H1 (cell line): Measurements from ENCODE around the gene NLRP3. TPM values are rescaled to one million over a fixed set of nuclear protein-coding genes. Genes with fewer than 3 reads are reported as not detected.
"Not testable (repeated sequence)": the region's sequence is repeated elsewhere in the genome, so short reads cannot be mapped to it uniquely, and the experiment has no call there.

Experiments used
- CTCF ChIA-PET: fragments of 300-600 bp; sonication (Branson Sonifier 250); formaldehyde crosslinking; loops from one replicate; lab custom pipeline; 2021; ENCODE audit not compliant: partially characterized antibody; lab: Charles Lee
- POLR2A ChIA-PET: fragments of 300-600 bp; sonication (Branson Sonifier 250); formaldehyde crosslinking; loops from one replicate; lab custom pipeline; 2021; ENCODE audit warnings: inconsistent platforms; ENCODE audit not compliant: partially characterized antibody; lab: Charles Lee
- DNase-seq, 2 experiments: peaks; one replicate each; pipeline versions ENCODE4 v3.0.0 to v3.0.0-alpha.2; 2010 to 2022; ENCODE audit warnings: low spot score in 2 of 2, low read depth in 1 of 2, mixed read lengths in 1 of 2
- FAIRE-seq: peaks from 2 replicates; lab custom pipeline; 2011; peaks lifted over from hg19 to GRCh38; lab: Jason Lieb, UNC
- H2AFZ ChIP-seq: 2 replicates; pipeline ENCODE4 v1.8.1; 2012; ENCODE audit warnings: low read length, inconsistent platforms
- H2AK5ac ChIP-seq: 2 replicates; pipeline ENCODE4 v1.6.1; 2013; ENCODE audit warnings: low read depth, low read length
- H2BK120ac ChIP-seq: replicated peaks from 2 replicates; pipeline ENCODE3; 2013; ENCODE audit warnings: low read depth, low read length, inconsistent platforms
- H2BK12ac ChIP-seq: 2 replicates; pipeline ENCODE4 v1.6.1; 2013; ENCODE audit warnings: low read depth, low read length
- H2BK15ac ChIP-seq: 2 replicates; pipeline ENCODE4 v1.6.1; 2013; ENCODE audit warnings: low read length
- H2BK20ac ChIP-seq: 2 replicates; pipeline ENCODE4 v1.6.1; 2013; ENCODE audit warnings: low read length
- H2BK5ac ChIP-seq: 2 replicates; pipeline ENCODE4 v1.6.1; 2013; ENCODE audit warnings: low read depth, low read length
- H3K14ac ChIP-seq: 2 replicates; pipeline ENCODE4 v1.6.1; 2013; ENCODE audit warnings: inconsistent platforms; ENCODE audit not compliant: insufficient read length
- H3K18ac ChIP-seq: 2 replicates; pipeline ENCODE4 v1.6.1; 2013; ENCODE audit warnings: low read length; ENCODE audit errors: extremely low read depth
- H3K23ac ChIP-seq: 2 replicates; pipeline ENCODE4 v1.6.1; 2013; ENCODE audit warnings: inconsistent platforms; ENCODE audit not compliant: insufficient read length
- H3K23me2 ChIP-seq: 2 replicates; pipeline ENCODE4 v1.6.1; 2013; ENCODE audit warnings: low read depth, low read length
- H3K27ac ChIP-seq: 2 replicates; pipeline ENCODE4 v1.6.1; 2011; ENCODE audit warnings: low read depth, low read length, inconsistent platforms
- H3K27me3 ChIP-seq, 4 experiments: replicated peaks in 1 of 4; 1 replicate in 1 of 4; 2 replicates in 3 of 4; pipeline versions ENCODE4 v1.6.1 to v1.8.1; 2011 to 2013; ENCODE audit warnings: low read length in 3 of 4, mild to moderate bottlenecking in 3 of 4, inconsistent platforms in 2 of 4, mixed read lengths in 2 of 4, moderate library complexity in 1 of 4; ENCODE audit not compliant: control insufficient read depth in 3 of 4, insufficient read depth in 3 of 4; ENCODE audit errors: extremely low read depth in 1 of 4
- H3K36me3 ChIP-seq, 4 experiments: 2 replicates each; pipeline versions ENCODE4 v1.6.1 to v1.8.1; 2011 to 2013; ENCODE audit warnings: mild to moderate bottlenecking in 4 of 4, low read length in 3 of 4, moderate library complexity in 2 of 4, control low read depth in 1 of 4, inconsistent platforms in 1 of 4; ENCODE audit not compliant: insufficient read depth in 4 of 4, control insufficient read depth in 2 of 4
- H3K4ac ChIP-seq: replicated peaks from 2 replicates; pipeline ENCODE3; 2013; ENCODE audit warnings: low read length, low read depth, mixed read lengths, inconsistent platforms; ENCODE audit not compliant: insufficient read length
- H3K4me1 ChIP-seq, 4 experiments: replicated peaks in 1 of 4; 1 replicate in 1 of 4; 2 replicates in 3 of 4; pipeline versions ENCODE4 v1.6.1 to v1.8.1; 2011 to 2013; ENCODE audit warnings: low read length in 3 of 4, inconsistent platforms in 2 of 4, mixed read lengths in 1 of 4; ENCODE audit not compliant: insufficient read depth in 4 of 4, control insufficient read depth in 3 of 4
- H3K4me2 ChIP-seq, 2 experiments: 2 replicates each; pipeline versions ENCODE4 v1.6.1 to v1.8.1; 2011 to 2013; ENCODE audit warnings: low read depth in 2 of 2, low read length in 2 of 2, control low read depth in 1 of 2, inconsistent platforms in 1 of 2, mild to moderate bottlenecking in 1 of 2; ENCODE audit not compliant: insufficient read depth in 1 of 2
- H3K4me3 ChIP-seq, 4 experiments: fragments of 200-600, 300-600 bp in 1 of 4; sonication (generic), shearing (Covaris generic), sonication (Bioruptor Twin) in 1 of 4; 2 replicates each; pipeline versions ENCODE4 v1.5.1 to v1.8.1; 2011 to 2016; ENCODE audit warnings: low read length in 4 of 4, low read depth in 3 of 4, control low read depth in 2 of 4, inconsistent platforms in 2 of 4, mild to moderate bottlenecking in 2 of 4, mixed read lengths in 1 of 4, moderate library complexity in 1 of 4; ENCODE audit not compliant: insufficient read depth in 2 of 4; ENCODE audit errors: extremely low read depth in 1 of 4
- H3K56ac ChIP-seq: replicated peaks from 2 replicates; pipeline ENCODE3; 2013; ENCODE audit warnings: low read depth, mild to moderate bottlenecking, mixed read lengths, low read length, inconsistent platforms; ENCODE audit not compliant: insufficient read length
- H3K79me1 ChIP-seq: 2 replicates; pipeline ENCODE4 v1.6.1; 2013; ENCODE audit warnings: low read depth, low read length, control low read depth
- H3K79me2 ChIP-seq, 2 experiments: 2 replicates each; pipeline versions ENCODE4 v1.6.1 to v1.8.1; 2012 to 2013; ENCODE audit warnings: low read length in 2 of 2, mild to moderate bottlenecking in 2 of 2, inconsistent platforms in 1 of 2; ENCODE audit not compliant: insufficient read depth in 2 of 2, control insufficient read depth in 1 of 2
- H3K9ac ChIP-seq, 4 experiments: replicated peaks in 1 of 4; 1 replicate in 1 of 4; 2 replicates in 3 of 4; pipeline versions ENCODE4 v1.6.1 to v1.8.1; 2011 to 2013; ENCODE audit warnings: low read depth in 3 of 4, low read length in 3 of 4, control low read depth in 2 of 4, mild to moderate bottlenecking in 2 of 4, moderate library complexity in 2 of 4, inconsistent platforms in 1 of 4; ENCODE audit errors: extremely low read depth in 1 of 4
- H3K9me3 ChIP-seq, 2 experiments: 2 replicates each; pipeline versions ENCODE4 v1.6.1 to v1.8.1; 2012 to 2013; ENCODE audit warnings: mild to moderate bottlenecking in 2 of 2, moderate library complexity in 2 of 2, control low read depth in 1 of 2, inconsistent platforms in 1 of 2, low read depth in 1 of 2, low read length in 1 of 2, mixed read lengths in 1 of 2; ENCODE audit not compliant: insufficient read depth in 2 of 2
- H4K20me1 ChIP-seq, 2 experiments: replicated peaks in 1 of 2; 2 replicates each; pipeline versions ENCODE3 to v1.8.1; 2011 to 2013; ENCODE audit warnings: inconsistent platforms in 2 of 2, low read length in 2 of 2, mild to moderate bottlenecking in 1 of 2; ENCODE audit not compliant: insufficient read depth in 2 of 2, control insufficient read depth in 1 of 2
- H4K5ac ChIP-seq: 2 replicates; pipeline ENCODE4 v1.6.1; 2013; ENCODE audit warnings: low read length, low read depth, mixed read lengths, inconsistent platforms; ENCODE audit not compliant: insufficient read length
- H4K8ac ChIP-seq: 2 replicates; pipeline ENCODE4 v1.8.0; 2013; ENCODE audit warnings: mild to moderate bottlenecking, moderate library complexity, low read length, inconsistent platforms; ENCODE audit not compliant: insufficient read depth; ENCODE audit errors: extremely low read depth
- H4K91ac ChIP-seq: replicated peaks from 2 replicates; pipeline ENCODE3; 2013; ENCODE audit warnings: low read length, mixed read lengths, inconsistent platforms; ENCODE audit not compliant: insufficient read length
- WGBS, 2 experiments: shearing (Covaris generic) in 1 of 2; methylation state at CpG; one replicate each; pipeline versions ENCODE4 v1.1.6 to v1.1.7; 2013 to 2015; ENCODE audit warnings: low lambda C conversion rate in 2 of 2, mixed read lengths in 2 of 2, inconsistent platforms in 1 of 2, low coverage in 1 of 2, missing lambda C conversion rate in 1 of 2; ENCODE audit not compliant: insufficient replicate concordance in 2 of 2, insufficient coverage in 1 of 2, insufficient read length in 1 of 2; ENCODE audit errors: extremely low coverage in 1 of 2, missing lambda C conversion rate in 1 of 2; 5-methylcytosine and 5-hydroxymethylcytosine counted together
- polyA plus RNA-seq, 7 experiments: library from polyadenylated mRNA; depleted of rRNA in 3 of 7; stranded (reverse) in 5 of 7; unstranded in 2 of 7; fragments of >200 nt in 5 of 7; fragments of 200-250 nt in 2 of 7; gene quantifications; 1 replicate in 5 of 7; 2 replicates in 1 of 7; 4 replicates in 1 of 7; pipeline versions ENCODE4 v1.2.1 to v1.2.3, GENCODE V29; 2011 to 2013; ENCODE audit warnings: missing spikeins in 2 of 7, mixed read lengths in 2 of 7
- total RNA-seq: library from RNA; stranded (reverse); fragmentation: NEBNext Ultra II Directional; extraction: Animal tissue kit (Norgen Biotek cat#: 25700); gene quantifications from 2 replicates; pipeline ENCODE4 v1.2.1, GENCODE V29; 2021

NLRP3 gene
- total and polyA plus RNA-seq, 2 of the 8 experiments (the other 6 are each of a cell fraction or from before 2014, with no cell fraction given): 0.05 to 0.19 TPM

- H3K9me3 ChIP-seq, FAIRE-seq, H2BK5ac ChIP-seq, H3K4me3 ChIP-seq, H2BK20ac ChIP-seq, H3K4me2 ChIP-seq, H4K20me1 ChIP-seq, H3K14ac ChIP-seq, H3K18ac ChIP-seq, H4K91ac ChIP-seq, H3K79me1 ChIP-seq, H2AFZ ChIP-seq, H3K4ac ChIP-seq, DNase-seq, H3K23me2 ChIP-seq, POLR2A ChIA-PET, H2BK15ac ChIP-seq, H3K27ac ChIP-seq, H3K79me2 ChIP-seq, H3K23ac ChIP-seq, H3K56ac ChIP-seq, H3K36me3 ChIP-seq, H4K8ac ChIP-seq, H2BK12ac ChIP-seq, H2BK120ac ChIP-seq, H4K5ac ChIP-seq, H3K27me3 ChIP-seq, H2AK5ac ChIP-seq, H3K9ac ChIP-seq: not testable (repeated sequence)
- H3K4me1 ChIP-seq: peaks cover 0 to 11% (median 2%) of the 10 kb centered on the region in 4 experiments; a peak in 4 of 7 replicates
- WGBS, 2 experiments: 86% methylated on average over 6 of the region's 6 CpGs; no CpG with 5 or more reads in 1 of the 2 experiments
- CTCF ChIA-PET: interaction anchor here (1.6 kb wide), 1 partner anchor 11 kb away, joined by 10 read pairs; no protein-coding TSS in a partner anchor
Measured at GRCh38 chr1:247476328-247477058, 60.5 kb downstream of the NLRP3 start.
